Measurements from ENCODE around the gene KIRREL3.

Gene KIRREL3

DNA sequence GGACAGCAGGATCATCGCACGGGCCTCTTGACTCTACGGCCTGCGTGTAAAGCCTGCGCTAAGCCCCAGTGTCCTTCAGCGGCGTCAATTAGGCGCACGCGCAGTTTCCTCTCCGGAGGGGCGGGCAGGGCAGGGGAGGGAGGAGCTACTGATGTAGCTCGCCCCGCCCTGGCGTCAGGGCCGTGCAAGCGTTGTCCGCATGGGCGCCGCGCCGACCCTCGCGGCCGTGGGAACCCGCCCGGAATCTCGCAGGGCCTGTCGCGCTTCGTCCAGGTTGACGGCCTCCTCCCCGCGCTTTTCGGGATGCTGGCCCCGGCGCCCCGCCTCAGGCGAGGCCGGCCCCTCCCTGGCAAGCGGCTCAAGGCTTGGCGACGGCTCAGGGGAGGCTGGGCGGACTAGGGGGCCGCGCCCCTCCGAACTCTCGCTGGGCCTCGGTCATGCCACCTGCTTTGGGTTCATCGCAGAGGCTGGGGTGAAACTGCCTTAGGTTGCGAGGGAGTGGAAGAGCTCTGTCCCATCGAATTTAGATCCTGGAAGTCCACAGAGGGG is 584.0 kb downstream of the KIRREL3 start:
- peaks cover 16% of the 10 kb centered on the region for H4K20me1 ChIP-seq (ENCODE audit: insufficient read depth, low read length)
- no peak for TF ChIP-seq EZH2phosphoT487 (IDR thresholded peaks at IDR 0.05; ENCODE audit: low read depth)
- TF ChIP-seq, protein P1, sequence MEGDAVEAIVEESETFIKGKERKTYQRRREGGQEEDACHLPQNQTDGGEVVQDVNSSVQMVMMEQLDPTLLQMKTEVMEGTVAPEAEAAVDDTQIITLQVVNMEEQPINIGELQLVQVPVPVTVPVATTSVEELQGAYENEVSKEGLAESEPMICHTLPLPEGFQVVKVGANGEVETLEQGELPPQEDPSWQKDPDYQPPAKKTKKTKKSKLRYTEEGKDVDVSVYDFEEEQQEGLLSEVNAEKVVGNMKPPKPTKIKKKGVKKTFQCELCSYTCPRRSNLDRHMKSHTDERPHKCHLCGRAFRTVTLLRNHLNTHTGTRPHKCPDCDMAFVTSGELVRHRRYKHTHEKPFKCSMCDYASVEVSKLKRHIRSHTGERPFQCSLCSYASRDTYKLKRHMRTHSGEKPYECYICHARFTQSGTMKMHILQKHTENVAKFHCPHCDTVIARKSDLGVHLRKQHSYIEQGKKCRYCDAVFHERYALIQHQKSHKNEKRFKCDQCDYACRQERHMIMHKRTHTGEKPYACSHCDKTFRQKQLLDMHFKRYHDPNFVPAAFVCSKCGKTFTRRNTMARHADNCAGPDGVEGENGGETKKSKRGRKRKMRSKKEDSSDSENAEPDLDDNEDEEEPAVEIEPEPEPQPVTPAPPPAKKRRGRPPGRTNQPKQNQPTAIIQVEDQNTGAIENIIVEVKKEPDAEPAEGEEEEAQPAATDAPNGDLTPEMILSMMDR (IDR thresholded peaks at IDR 0.05; ENCODE audit: low read depth, low read length), result no peak
- no peak overlapping the region for H3K4me2 ChIP-seq (ENCODE audit: low read length)
- no peaks in the 10 kb centered on the region for H3K9me3 ChIP-seq (ENCODE audit: insufficient read depth, low read length)
- H3K9ac ChIP-seq (ENCODE audit: low read length), result no peak overlapping the region
- no peaks in the 10 kb centered on the region for H3K36me3 ChIP-seq (replicated peaks; ENCODE audit: low read depth, low read length)
- no peak overlapping the region for H3K4me3 ChIP-seq (ENCODE audit: low read length)
- H3K27ac ChIP-seq (ENCODE audit: low read length), result no peak overlapping the region
- peaks cover 15% of the 10 kb centered on the region for H3K27me3 ChIP-seq (ENCODE audit: low read depth, low read length)
- no peak overlapping the region for H2AFZ ChIP-seq (ENCODE audit: low read depth, low read length)
- H3K4me1 ChIP-seq (ENCODE audit: low read length), result peaks cover 14% of the 10 kb centered on the region
- H3K79me2 ChIP-seq (ENCODE audit: low read length), result no peaks in the 10 kb centered on the region

DNA sequence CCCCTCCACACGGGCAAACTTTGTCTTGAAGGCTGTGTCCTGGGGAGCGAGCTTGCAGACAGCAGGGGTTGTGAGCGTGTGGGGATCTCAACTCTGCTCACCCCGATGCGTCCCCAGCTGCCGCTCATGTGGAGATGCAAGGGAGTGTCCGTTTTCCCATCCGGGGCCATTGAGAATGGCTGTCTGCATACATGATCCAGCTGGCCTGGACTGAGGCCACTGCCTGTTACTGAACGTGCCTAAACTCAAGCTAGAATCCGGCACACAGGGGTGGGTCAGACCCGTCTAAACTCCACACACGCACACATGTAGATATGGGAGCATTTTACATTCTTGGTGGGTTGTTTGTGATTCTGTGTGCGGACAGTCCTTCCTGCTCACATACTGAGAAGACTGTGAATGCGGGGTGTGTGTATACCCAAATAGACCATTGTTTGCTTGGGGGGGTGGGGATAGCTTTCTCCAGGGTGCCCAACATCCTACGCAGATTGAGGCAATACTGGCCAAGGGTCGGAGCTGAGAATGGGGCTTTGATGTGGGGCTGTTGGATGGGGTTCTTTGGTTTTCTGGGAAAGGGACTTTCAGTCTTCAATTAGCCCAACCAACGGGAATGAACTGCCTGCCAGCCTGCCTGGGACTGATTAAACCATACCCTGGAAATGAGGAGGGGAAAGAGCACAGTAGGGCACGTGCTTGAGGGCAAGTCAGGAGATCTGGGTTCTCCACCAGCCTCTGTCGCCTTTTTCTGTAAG is 584.7 kb downstream of the KIRREL3 start:
- H3K4me2 ChIP-seq (ENCODE audit: low read length), result no peak overlapping the region
- H3K4me1 ChIP-seq (ENCODE audit: low read length), result peaks cover 11% of the 10 kb centered on the region
- H3K4me3 ChIP-seq (ENCODE audit: low read length), result no peak overlapping the region
- no peaks in the 10 kb centered on the region for H3K79me2 ChIP-seq (ENCODE audit: low read length)
- H3K27ac ChIP-seq (ENCODE audit: low read length), result no peak overlapping the region
- no peaks in the 10 kb centered on the region for H3K9me3 ChIP-seq (ENCODE audit: insufficient read depth, low read length)
- peaks cover 8% of the 10 kb centered on the region for H4K20me1 ChIP-seq (ENCODE audit: insufficient read depth, low read length)
- H3K36me3 ChIP-seq (replicated peaks; ENCODE audit: low read depth, low read length), result no peaks in the 10 kb centered on the region
- H3K9ac ChIP-seq (ENCODE audit: low read length), result no peak overlapping the region
- TF ChIP-seq, protein P1 (IDR thresholded peaks at IDR 0.05; ENCODE audit: low read depth, low read length), result no peak
- peaks cover 11% of the 10 kb centered on the region for H3K27me3 ChIP-seq (ENCODE audit: low read depth, low read length)
- H2AFZ ChIP-seq (ENCODE audit: low read depth, low read length), result no peak overlapping the region

DNA sequence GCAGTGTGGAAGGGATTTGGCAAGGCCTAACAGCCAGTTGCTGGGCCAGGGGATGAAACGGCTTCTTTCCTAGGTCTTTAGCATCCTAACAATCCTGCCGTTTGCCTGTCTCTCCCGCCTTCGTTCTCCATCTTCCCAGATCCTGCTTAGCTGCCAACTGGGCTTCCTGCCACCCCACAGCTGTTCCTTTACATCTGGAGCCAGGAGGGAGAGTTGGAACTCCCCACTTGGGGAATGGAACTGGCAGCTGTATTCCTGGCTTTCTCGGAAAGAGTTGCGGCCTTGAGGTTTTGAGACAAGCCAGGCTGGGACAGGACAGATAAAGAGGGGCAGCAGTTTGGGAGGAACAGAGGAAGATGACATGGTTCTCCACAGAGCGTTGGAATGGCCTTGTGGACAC is 585.4 kb downstream of the KIRREL3 start:
- no peak overlapping the region for H3K9ac ChIP-seq (ENCODE audit: low read length)
- H3K27me3 ChIP-seq (ENCODE audit: low read depth, low read length), result peaks cover 11% of the 10 kb centered on the region
- no peak overlapping the region for H3K4me2 ChIP-seq (ENCODE audit: low read length)
- no peak overlapping the region for H3K27ac ChIP-seq (ENCODE audit: low read length)
- no peaks in the 10 kb centered on the region for H3K9me3 ChIP-seq (ENCODE audit: insufficient read depth, low read length)
- H3K4me1 ChIP-seq (ENCODE audit: low read length), result peaks cover 5% of the 10 kb centered on the region
- H2AFZ ChIP-seq (ENCODE audit: low read depth, low read length), result no peak overlapping the region
- peaks cover 5% of the 10 kb centered on the region for H4K20me1 ChIP-seq (ENCODE audit: insufficient read depth, low read length)
- no peak overlapping the region for H3K4me3 ChIP-seq (ENCODE audit: low read length)
- TF ChIP-seq, protein P1 (IDR thresholded peaks at IDR 0.05; ENCODE audit: low read depth, low read length), result no peak
- no peak for TF ChIP-seq EZH2phosphoT487 (IDR thresholded peaks at IDR 0.05; ENCODE audit: low read depth)
- no peaks in the 10 kb centered on the region for H3K79me2 ChIP-seq (ENCODE audit: low read length)
- no peaks in the 10 kb centered on the region for H3K36me3 ChIP-seq (replicated peaks; ENCODE audit: low read depth, low read length)

DNA sequence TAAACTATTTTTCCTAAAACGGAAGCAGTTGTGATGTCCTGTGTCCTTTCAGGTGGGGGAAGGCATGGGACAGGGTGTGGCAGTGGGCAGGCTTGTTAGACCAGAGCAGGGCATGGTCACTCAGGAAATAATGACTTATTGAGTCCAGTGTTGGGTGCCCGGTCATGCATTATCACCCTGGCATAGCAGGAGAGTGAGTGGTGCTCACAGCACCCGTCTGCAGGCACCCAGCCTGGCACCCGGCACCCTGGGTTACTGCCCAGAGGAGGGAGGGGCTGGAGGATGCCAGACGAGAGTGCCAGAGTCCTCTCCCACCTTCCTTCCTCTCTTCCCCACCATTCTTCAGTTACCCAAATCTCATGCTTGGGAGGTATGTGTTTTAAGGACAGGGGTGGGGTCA is 586.0 kb downstream of the KIRREL3 start:
- Histone ChIP-seq H3K4me3 (ENCODE audit: low read length) (no peak overlapping the region), H3K79me2 (ENCODE audit: low read length) (no peaks in the 10 kb centered on the region), H2AFZ (ENCODE audit: low read depth, low read length) (no peak overlapping the region), H3K27me3 (ENCODE audit: low read depth, low read length) (peaks cover 11% of the 10 kb centered on the region), H3K36me3 (replicated peaks; ENCODE audit: low read depth, low read length) (no peaks in the 10 kb centered on the region), H3K9ac (ENCODE audit: low read length) (no peak overlapping the region), H3K9me3 (ENCODE audit: insufficient read depth, low read length) (no peaks in the 10 kb centered on the region), H3K4me1 (ENCODE audit: low read length) (peaks cover under 1% of the 10 kb centered on the region; the same call in 1 of the 2 replicates), H4K20me1 (ENCODE audit: insufficient read depth, low read length) (peaks cover under 1% of the 10 kb centered on the region), H3K4me2 (ENCODE audit: low read length) (no peak overlapping the region), H3K27ac (ENCODE audit: low read length) (no peak overlapping the region)
- TF ChIP-seq EZH2phosphoT487 (IDR thresholded peaks at IDR 0.05; ENCODE audit: low read depth), result no peak
- TF ChIP-seq, protein P1 (IDR thresholded peaks at IDR 0.05; ENCODE audit: low read depth, low read length), result no peak
